Amygdala (tissue), 56 donors: ENCODE measurements around the gene IDUA.
"Not testable (repeated sequence)": the region's sequence is repeated elsewhere in the genome, so short reads cannot be mapped to it uniquely, and the experiment has no call there.

Experiments used
- DNase-seq, 56 donors: peaks; one replicate each; lab custom pipeline; 2025; lab: John Stamatoyannopoulos, UW

The IDUA gene

DNA sequence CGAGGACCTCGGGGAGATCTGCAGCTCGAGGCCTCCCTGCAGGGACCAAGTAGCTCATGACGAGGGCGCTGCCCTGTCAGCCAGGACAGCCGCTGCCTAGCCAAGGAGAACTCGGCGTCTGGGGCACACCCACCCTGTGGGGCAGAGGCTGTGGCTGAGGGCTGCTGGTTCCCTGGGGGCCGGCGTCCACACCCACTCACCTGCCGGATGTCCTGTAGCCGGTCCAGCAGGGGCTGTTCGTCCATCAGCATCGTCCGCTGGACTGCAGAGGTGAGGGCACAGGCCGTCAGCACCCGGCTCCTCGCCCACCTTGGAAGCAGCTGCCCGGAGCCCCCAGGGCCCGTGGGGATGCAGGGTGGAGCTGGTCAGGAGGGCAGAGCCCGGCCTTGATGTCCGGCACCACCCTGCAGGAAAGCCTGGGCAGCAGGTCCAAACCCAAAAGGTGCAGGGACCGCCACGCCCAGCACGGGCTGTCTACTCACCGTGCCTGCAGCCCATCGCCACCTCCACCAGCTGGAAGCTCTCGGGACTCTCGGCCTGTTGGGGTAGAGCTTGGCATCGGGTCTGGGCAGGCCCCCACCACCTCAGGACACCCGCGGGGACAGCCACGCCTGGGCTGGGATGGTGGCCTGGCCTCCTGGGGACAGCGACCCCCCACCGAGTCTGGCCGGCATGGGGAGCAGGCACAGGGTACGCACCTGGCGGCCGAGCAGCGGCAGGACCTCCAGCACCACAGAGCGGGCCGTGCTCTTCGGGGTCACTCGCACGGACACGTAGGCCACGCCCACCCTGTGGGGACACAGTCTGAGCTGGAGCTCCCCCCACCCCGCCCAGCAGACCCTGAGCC lies 20.4 kb upstream of the IDUA start:
- no peak for DNase-seq

DNA sequence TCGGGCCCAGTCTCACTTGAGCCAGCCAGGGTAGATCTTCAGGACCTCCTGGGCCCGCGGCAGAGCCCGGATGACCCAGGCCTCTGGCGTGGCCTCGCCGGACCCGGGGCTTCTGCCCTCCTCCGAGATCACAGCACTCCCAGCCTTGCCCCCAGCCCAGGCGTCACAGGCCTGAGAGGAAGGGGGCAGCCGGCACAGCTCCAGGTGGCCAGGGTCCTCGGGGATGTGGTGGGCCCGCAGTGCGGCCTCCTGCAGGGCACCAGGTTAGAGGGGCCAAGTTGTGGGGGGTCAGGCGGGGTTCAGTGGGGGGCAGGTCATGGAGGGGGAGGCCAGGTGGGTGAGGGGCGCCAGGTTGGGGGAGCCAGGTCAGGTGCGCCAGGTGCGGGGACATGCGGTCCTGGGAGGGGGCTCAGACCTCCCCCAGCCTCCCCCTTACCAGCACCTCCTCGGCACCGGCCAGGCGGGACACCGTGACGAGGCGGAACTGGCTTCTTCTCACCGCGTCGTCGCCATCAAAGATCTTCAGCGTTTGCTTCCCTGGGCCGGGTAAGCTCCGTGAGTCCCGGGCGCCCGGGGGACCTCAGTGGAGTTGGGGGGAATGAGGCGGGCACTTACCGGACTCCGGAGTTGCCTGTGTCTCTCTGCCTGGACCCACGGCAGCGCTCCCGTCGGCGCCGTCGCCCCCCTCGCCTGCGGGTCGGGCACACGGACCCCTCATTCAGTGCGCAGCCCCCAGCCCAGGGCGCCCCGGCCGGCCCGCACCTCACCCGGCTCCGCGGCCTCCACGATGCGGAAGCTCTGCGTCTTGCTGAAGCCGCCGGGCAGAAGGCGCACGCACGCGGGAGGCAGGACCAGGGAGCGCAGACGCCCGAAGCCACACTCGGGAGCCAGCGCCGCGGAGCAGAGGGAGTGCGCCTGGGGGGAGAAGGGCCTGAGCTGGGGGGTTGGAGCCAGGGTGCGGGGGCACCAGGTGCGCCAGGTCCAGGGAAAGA lies 19.4 kb upstream of the IDUA start:
- no peak for DNase-seq

DNA sequence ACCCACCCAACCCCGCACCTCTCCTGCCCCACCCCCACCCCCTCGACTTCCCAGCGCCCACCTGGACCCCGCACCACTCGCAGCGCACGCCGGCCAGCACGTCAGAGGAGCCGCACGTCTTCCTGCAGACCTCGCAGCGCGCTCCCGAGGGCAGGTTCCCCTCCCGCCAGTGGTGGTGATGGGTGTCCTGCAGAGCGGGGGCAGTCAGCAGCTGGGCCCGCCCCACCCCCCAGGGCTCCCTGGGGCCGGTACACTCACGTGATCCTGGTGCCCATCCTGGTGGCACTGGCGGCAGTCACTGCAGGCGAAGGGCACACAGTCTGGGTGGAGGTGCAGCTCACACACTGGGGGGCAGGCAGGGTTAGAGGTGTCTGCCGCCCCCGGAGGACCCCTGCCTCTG lies 18.6 kb upstream of the IDUA start:
- no peak for DNase-seq

DNA sequence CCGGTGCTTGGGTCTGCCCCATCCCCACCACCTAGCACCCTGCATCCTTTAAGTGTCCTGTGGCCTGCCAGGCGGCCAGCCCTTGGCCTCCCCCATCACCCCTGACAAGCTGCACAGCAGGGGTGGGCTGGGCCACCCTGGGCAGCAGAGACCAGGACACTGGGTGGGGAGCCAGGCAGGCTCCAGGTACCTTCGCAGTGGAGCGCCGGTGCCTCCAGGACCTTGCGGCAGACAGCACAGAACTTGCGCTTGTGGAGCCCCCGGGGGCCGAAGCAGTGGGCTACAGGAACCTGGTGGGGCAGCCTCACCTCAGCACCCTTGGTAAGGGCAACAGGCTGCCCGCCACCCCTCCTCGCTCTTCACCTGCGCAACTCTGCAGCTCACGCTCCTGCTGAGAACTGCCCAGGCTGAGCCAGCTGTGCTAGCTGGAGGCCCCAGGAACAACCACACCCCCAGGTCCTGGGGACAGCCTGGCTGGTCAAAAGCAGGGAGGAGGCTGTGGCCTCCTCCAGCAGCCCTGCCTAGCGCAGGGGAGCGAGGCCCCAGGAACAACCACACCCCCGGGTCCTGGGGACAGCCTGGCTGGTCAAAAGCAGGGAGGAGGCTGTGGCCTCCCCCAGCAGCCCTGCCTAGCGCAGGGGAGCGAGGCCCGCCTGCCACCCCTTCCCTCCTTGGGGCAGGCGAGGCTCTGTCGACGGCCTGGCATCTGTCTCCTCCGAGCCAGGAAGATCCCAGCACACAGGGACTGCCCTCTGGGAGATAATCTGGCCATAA lies 18.0 kb upstream of the IDUA start:
- DNase-seq: no peak

DNA sequence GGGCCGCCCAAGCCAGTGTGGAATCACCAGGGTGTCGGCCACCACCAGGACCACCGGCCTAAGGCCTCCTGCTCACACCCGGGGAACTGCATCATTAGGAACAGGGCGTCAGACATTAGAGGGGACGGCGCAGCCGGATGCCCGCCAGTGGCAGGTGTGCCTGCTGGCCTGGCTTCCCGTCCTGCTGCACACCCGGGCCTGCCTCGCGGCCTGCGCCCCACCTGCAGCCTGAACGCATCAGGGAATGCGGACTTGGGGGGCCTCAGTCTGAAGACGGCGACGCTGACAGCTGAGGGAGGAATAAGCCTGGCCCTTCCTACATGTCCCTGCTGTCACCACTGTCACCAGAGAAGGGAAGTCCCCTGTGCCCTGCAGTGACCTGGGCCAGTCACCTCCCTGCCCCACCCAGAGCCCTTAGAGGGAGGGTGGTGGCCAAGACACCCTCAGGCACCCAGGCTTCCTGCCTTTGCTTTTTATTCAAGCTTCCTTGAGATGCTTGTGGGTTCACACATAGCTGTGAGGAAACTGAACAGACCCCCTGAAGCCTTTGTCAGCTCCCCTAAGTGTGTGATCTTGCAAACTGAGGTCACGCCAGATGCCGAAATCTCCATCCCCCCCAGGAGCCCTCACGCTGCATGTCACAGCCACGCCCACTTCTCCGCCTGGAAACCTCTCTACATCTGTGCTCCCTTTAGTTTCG lies 16.6 kb upstream of the IDUA start:
- DNase-seq: no peak

DNA sequence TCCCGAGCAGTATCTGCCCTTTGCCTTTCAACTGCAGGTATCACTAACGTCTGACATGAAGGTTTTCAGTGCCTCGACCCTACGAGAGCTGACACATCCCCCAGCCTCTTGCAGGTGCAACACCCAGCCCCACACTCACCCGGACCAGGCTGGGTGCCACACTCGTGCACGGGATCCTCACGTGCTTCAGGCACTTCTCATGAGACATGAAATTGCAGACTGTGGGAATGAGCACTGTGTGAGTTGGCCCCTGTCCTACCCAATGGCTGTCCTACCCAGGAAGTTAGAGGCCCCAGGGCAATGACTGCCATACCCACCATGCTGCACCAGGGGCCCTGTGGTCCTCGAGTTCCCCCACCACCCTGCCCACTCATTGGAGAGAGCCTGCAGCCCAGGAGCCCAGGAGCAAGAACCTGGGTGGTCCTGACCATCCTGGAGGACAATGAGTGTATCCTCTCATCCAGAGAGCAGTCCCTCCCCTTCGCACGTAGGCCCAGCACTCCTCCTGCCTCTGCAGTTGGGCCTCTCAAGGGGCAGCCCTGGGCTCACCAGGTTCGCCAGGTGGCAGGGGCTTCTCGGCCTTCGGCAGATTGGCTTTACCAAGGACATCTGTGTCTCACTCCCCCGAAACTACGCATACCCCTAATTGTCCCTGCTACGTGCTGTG lies 15.9 kb upstream of the IDUA start:
- DNase-seq: no peak

DNA sequence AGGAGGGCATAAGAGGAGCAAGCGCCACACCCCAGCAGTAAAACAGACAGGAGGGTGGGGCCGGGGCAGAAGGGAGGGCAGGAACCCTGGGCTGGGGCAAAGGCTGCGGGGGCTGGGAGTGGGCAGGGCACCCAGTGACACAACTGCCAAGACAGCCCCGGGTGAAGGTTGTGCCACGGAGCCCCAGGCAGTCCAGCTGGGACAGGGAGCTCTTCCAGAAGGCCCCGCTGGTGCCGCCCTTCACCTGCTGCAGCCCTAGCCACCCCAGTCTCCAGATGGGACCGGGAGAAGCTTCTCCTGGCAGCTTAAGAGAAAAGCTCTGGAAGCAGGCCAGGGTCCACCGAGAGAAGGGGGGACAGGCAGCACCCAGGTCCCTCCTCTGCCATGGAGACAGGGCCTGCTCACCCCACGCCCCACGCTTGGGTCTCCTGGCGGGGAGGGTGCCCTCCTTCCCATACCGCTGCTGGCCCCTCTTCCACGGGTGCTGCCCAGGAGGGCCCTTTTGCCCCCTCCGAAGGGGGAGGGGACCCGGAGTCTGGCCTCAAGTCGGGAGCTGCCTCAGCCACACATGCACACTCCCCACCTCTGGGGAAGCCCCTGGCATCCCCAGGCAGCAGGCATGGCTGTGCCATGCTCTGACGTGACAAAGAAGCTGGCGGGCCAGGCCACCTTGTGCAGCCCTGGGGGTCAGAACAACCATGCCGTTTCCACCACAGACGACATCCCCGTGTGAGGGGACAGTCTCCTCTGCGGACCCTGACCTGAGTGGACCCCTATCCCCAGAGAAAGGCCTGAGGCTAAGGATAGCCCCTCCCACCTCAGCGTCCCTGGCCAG lies 15.0 kb upstream of the IDUA start:
- no peak for DNase-seq

DNA sequence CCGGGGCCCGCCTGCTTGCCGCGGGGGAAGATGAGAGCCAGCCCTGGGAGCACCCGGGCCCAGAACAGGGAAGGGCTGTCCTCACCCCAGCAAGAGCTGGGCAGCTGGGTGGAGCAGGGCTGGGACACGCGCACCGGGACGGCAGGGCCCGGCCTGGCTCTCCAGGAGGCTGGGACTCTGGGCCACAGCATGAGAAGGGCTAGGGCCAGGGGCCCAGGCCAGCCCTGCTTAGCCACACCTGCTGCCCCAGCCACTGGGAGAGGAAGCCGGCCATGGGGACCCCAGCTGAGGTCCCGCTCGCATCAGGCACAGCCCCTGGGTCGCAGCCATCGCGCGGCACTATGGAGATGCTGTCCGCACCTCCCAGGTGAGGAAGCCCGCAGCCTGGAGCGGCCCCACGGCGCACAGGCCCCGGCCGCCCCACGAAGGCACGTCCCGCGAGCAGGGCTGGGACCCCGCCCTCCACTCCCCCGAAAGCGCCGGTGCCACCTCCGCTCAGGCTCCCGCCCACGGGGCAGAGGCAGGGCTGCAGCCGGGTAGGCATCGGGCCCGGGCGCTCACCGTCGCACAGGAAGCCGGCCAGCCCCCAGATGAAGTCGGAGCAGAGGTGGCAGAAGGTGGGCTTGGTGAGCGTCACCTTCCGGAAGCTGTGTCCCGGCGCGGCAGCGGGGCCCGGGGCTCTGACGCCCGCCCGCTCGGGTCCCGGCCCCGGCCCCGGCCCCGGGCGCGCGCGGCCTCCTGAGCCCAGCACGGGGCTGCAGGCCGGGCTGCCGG lies 14.0 kb upstream of the IDUA start:
- DNase-seq: no peak

DNA sequence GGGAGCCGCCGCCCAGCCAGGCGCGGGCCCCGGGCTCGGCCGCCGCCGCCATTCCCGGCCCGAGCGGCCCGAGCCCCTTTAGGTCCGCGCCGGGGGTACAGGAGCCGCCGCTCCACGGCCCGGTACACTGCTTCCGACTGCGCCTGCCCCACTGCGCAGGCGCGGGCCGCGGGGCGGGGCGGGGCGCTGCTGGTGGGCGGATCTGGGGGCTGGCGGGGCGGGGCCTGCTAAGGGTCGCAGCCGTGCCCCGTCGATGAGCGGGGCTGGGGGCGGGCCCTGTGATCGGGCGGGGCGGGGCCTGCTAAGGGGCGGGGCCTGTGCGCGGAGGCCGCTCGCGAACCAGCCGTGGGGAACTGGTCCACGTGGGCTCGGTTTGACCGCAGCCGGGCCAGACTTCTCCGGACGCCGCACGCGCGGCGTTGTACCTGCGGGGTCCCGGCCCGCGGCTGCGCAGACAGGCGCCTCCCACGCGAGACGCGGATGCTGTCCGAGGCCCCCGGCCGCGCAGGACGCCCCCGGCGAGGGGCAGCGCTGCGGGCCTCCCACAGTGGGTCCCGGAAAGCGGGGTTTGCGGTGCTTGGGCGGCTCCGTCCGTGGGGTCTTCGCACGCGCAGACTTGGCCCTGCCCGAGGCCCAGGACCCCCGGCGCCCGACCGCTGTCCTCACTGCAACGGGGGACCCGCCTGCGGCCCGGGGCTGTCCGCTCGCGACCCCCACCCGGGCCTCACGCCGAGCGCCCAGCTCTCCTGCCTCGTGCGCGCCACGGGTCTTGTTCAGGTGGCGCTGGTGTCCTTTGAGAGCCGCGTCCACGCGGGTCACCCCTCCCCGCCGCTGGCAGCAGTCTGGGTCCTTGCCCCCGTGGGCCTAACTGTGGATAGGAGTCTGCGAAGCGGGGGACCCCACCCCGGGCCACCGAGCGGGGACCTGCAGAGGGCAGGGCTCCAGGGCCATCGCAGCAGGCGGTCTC lies 13.1 kb upstream of the IDUA start, which contains the start of gene DGKQ:
Gene DGKQ, minus strand, starts transcription at position 139 of the 967 bp plus-strand sequence. Its CDS starts 87 bp downstream, at position 52.
- DNase-seq: peak in 55 of 56 donors; percentile 23 to 94 (median 80)

DNA sequence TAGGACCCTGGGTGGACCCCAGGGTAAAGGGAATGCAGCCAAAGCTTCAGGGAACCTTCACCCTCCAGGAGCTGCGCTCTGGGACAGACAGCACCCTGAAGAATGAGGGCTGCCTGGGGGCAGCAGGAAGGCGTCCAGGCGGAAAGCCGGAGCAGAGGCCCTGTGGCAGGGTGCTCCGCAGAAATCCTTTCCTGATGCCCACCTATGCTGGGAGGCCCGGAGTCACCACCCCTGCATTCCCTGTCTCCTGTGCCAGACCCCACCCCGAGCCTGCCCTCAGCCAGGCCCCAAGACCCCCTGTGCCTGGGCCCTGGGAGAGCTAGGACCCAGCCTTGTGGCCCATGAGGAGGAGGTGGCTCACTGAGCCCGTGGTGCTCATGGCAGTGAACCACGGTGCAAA lies 12.2 kb upstream of the IDUA start:
- DNase-seq: no peak

DNA sequence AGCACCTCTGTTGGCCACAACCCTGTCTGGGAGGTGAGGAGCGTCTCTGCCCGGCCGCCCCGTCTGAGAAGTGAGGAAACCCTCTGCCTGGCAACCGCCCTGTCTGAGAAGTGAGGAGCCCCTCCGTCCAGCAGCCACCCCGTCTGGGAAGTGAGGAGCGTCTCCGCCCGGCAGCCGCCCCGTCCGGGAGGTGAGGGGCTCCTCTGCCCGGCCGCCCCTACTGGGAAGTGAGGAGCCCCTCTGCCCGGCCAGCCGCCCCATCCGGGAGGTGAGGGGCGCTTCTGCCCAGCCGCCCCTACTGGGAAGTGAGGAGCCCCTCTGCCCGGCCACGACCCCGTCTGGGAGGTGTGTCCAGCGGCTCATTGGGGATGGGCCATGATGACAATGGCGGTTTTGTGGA lies 10.8 kb upstream of the IDUA start:
- DNase-seq: not testable (repeated sequence)

DNA sequence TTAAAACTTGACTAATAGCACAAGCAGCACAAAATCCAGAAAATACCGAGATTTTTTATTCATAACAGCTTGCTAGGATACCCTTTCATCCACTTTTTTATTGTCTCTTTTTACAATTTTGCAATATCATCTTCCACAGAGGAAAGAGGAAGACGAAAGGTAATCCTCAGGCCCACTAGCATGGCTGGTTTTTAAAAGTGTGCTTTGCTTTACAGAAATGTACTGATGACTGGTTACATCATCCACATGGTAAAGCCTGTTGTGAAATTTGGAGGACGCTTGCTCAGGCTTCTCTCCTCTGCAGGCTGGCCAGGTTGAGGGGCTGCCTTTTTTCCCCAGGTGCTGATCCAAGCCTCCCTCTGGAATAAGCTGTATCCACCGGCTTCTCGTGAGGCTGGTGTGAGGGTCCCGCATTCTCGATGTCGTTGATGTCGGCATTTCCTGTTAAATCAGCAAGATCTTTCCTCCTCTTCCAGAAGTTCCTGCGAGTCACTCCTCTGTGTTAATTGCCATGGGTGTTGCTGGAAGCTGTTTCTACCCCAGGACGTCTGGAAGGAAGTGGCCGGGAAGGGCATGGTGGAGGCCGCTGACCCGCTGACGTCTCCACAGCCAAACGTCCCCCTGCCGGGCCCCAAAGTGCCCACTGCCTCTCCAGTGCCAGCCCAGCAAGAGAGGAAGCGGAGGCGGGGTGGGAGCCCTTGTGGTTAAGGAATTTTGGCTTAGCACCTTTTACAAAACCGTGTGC lies 7.7 kb upstream of the IDUA start:
- no peak for DNase-seq

DNA sequence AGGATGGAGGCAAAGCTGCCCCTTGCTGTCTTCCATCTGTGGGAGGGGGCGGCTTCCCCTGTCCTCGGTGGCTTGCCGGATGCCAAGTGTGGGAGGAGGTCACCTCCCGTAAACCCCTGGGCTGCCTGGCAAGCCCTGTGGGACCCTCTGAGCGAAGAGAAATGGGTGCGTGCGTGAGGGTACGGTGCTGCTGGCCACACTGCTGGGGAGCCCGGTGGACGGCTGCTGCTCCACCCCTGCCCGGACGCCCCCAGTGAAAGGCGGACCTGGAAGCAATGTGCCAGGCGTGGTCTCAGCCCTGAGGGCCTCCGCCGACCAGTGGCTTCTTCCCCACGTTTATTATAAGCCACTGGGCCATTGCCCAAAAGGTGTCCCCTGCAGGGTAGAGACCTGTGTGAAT lies 4.6 kb upstream of the IDUA start:
- no peak for DNase-seq

DNA sequence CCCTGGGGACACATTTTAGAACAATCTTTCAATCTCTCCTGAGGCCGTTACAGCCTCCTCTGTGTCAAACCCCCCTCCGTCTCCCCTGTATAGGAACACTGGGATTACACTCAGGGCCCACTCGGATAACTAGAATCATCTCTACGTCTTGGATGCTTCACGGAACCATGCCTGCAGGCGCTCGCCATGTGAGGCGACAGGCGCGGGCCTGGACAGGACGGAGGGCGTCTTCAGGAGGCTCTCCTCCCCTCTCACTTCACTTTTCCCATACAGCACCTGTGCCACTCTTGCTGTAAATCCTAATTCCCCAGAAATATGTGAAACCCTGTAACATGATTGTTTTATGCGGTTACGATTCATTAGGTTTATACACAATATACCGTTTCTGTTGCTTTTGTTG lies 4.0 kb upstream of the IDUA start:
- DNase-seq: no peak

DNA sequence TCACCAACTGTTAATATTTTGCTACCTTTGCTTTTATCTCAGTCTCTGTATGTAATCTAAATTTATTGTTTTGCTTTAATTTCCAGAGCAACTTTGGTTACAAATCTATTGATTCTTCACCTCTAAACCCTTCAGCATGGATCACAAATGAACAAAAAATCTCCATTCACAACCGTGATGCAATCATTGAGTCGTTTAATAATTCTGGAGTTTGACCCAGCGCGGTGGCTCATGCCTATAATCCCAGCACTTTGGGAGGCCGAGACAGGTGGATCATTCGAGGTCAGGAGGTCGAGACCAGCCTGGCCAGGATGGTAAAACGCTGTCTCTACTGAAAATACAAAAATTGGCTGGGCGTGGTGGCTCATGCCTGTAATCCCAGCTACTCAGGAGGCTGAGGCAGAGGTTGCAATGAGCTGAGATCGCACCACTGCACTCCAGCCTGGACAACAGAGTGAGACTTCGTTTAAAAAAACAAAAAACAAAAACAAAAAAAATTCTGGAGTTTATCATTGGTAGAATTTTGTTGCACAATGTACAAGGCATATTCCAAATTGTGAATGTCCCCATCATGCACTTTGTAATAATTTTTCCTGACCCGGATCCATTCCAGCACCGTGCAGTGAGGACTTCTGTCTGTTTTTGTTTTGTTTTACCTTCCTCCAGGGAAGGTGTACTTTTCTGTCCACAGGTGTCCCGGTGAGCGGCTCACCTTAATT lies 2.3 kb upstream of the IDUA start:
- DNase-seq: no peak
